IPS-18c (cell line): ENCODE measurements around the gene MICALL2.
"Not testable (repeated sequence)": the region's sequence is repeated elsewhere in the genome, so short reads cannot be mapped to it uniquely, and the experiment has no call there.

Source experiments
- H3K4me3 ChIP-seq: 2 replicates; pipeline ENCODE4 v1.7.0; 2013; ENCODE audit warnings: low read depth, mild to moderate bottlenecking, low read length, moderate library complexity; ENCODE audit not compliant: insufficient read depth
- H3K9me3 ChIP-seq: one replicate; pipeline ENCODE4 v1.6.1; 2013; ENCODE audit warnings: mild to moderate bottlenecking, low read length, moderate library complexity; ENCODE audit not compliant: control insufficient read depth, insufficient read depth

Gene MICALL2

DNA sequence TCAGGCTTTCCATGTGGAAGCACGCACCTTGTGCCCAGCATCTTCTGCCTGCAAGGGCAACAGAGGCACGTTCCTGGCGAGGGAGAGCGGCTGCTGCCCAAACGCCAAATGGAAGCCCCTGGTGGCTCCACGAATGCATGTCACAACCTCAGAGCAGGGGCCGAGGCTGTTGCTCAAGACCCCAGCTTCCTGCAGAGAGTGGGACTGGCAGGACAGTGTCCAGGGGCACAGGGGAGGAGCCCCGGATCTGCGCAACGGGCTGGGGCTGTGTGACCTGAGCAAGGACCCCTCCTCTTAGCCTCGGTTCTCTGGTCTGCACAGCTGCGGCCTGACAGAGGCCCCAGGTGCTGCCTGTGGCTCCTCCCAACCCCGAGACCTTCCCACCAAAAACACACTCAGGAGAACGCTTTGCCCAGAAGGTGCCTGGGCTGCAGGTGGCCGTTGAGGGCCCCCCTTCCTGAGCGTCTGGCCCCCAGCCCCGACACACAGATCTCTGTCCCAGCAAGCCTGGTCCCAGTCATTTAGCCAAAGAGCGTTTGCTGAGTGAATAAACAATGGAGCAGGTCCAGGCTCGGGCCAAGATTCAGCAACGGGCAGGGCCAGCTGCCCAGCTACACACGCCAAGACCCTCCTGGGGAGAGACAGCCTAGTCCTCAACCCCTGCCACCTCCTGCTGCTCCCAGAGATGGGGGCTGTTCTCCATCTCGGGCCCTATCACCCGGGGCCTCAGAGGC is 1.2 kb downstream of the MICALL2 start:
- Histone ChIP-seq H3K4me3 (peak overlapping the region; percentile 81; the same call in 1 of the 2 replicates), H3K9me3 (no peaks in the 10 kb centered on the region)

DNA sequence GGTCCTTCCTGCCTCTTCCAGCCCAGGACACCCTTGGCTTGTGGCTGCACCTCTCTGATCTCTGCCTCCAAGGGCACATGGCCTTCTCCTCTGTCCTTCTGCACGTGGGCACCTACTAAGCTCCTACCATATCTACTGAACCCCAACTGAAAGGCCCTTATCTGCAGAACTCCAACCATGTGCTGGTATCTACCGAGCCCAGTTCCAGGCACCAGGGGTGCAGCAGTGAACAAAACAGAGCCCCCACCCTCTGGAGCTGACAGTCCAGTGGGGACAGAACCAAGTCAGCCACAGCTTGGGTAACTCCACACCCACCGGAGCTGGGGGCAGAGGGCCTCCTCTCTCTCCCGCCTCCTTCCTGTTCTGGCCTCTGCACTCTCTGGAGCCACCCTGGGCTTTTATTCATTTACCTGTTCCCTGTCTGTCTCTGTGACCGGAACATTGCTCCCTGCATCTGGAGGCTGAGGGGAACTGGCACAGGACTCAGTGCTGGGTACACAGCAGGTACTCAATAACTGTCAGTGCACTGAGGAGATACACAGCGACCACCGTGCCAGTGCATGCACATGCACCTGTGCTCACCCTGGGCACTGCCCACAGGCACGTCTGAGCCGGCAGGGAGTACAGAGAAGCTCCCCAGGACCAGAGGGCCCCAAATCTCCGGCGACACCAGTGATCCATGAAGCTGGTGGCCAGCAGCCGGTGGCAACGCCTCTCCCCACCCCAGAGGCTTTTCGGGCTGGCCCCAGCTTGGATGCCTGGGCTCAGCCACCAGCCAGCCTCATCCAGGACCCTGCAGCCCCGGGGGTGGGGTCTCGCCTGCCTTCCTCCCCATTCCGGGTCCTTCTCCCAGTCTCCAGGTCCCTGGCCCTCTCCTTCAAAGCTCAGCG is 2.0 kb downstream of the MICALL2 start:
- no peaks in the 10 kb centered on the region for H3K9me3 ChIP-seq
- H3K4me3 ChIP-seq = no peak overlapping the region

DNA sequence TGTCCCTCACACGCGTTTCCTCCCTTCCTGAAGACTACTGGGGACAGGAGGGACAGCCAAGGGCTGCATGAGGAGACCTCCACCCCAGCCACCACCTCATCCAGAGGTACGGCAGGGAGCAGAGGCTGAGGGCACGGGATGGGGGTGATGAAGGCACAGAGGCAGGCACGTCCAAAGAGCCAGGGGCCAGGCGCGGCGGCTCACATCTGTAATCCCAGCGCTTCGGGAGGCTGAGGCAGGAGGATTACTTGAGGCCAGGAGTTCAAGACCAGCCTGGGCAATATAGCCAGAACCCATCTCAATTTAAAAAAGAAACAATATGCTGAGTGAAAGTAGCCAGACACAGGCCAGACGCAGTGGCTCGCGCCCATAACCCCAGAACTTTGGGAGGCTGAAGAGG is 3.3 kb downstream of the MICALL2 start:
- H3K4me3 ChIP-seq = no peak overlapping the region
- H3K9me3 ChIP-seq = no peaks in the 10 kb centered on the region

DNA sequence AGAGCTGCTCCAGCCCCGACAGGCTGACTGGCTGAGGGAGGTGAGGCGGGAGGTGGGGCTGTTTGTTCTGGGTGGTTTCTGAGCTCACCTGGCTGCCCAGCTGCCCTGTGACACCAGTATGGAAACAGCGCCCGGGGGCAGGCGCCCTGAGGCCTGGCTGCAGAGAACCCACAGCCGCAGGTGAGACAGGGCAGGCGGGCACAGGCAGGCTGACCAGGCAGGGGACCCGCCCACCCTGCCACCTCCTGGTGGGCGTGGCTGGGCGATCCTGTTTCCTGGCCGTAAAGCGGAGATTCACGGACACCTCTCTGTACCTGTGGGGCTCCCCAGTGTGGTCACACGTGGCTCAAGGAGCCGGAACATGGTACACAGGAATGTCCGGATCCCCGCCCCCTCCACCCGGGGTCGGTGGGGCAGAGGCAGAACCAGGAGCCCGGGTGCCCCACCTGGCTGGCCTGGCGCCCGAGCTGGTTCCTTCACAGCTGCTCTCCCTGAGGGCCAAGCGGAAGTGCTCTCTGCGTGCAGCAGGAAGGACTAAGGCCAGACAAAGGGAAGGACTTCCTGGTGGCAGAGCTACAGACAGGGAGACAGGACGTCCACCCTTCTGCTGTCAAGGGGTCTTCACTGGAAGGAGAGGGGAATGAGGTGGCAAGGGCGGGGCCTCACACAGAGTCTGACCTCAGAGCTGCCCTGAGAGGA is 3.9 kb downstream of the MICALL2 start:
- H3K4me3 ChIP-seq = no peak overlapping the region
- no peaks in the 10 kb centered on the region for H3K9me3 ChIP-seq

DNA sequence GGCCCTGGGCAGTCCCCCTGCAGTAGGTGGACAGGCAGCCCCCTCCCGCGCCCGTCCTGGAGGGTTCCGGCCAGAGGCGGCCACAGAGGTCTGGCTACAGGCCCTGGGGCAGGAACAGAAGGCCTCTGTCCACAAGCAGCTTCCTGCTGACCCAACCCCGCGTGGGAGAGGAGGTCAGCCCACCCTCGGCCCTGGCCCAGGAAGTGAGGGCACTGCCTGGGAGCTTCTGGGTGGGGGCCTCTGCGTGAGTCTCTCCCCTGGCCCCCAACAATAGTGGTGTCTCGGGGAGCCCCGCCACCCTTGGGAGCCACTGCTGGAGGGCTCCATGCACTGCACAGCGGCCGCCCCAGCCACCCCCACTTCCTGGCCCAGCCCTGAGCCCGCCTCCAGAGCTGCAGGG is 4.7 kb downstream of the MICALL2 start:
- no peaks in the 10 kb centered on the region for H3K9me3 ChIP-seq
- no peak overlapping the region for H3K4me3 ChIP-seq

DNA sequence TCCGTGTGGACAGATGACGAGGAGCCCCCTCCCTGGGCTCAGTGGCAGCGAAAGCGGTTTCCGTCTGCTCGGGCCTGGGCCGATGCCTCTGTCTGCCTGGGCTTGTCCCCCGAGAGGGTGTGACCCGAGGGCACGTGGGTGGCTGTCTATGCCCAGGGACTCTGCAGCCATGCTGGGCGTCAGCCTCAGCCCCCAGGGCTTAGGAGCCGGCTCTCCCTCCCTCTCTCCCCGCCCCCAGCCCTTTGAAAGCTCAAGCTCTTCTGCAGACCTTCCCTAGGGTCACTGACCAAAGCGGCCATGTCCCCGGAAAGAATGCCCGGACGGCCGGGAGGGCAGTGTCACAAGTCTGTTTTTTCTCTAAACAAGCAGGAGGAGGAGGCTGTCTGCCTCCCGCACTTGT is 7.1 kb downstream of the MICALL2 start:
- H3K4me3 ChIP-seq = no peak overlapping the region
- no peaks in the 10 kb centered on the region for H3K9me3 ChIP-seq

DNA sequence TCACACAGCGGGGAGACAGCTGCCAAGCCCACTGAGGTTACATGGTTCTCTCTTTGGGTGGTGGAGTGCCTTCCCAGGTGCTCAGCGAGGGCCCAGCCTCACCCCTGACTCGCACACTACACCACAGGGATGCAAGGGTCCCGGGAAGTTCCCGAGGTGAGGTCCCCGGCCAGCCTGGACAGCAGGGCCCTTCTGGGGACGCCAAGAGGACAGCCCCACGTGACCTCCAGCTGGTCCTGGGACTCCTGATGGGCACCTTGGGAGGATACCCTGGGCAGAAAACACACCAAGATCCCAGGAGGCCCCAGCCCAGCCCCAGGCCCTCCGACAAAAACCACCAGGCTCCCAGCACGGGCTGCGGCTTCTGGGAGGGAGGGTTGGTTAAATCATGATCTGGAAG is 8.3 kb downstream of the MICALL2 start:
- H3K9me3 ChIP-seq = no peaks in the 10 kb centered on the region
- no peak overlapping the region for H3K4me3 ChIP-seq

DNA sequence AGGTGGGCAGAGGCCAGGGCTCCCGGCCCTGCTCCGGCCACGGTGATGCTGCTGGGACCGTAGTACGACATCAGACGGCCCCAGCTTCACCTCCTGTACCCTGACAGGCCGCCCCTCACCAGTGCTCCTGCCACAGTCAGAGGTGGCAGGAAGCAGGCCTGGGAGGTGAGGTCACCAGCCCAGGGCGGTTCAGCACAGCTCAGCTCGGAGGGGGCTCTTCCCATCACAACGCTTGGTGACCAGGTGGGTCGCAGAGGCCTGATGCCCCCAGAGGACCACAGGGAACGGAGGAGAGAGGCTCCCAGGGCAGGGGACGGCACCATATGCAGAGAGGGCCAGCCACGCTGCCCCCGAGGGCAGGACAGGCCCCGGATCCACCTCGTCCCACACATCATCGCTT is 8.8 kb downstream of the MICALL2 start:
- Histone ChIP-seq H3K4me3 (no peak overlapping the region), H3K9me3 (no peaks in the 10 kb centered on the region)

DNA sequence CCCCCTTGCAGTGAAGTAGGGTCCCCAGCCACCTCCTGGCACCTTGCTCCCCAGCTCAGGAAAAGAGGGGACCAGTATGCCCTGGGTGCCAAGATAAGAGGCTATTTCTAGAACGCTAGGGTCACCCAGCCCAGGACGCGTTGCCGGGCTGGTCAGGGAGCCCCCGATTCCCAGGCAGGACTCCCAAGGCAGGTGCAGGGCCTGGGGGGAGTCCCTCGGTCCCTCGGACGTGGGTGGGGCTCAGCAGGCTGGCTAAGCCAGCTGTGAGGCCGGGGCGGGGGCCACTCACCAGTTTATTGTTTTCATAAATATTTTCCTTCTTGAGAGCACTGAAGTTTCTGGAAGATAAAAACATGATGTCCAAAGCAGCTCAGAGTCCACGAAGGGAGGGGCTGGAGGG is 9.3 kb downstream of the MICALL2 start:
- no peaks in the 10 kb centered on the region for H3K9me3 ChIP-seq

DNA sequence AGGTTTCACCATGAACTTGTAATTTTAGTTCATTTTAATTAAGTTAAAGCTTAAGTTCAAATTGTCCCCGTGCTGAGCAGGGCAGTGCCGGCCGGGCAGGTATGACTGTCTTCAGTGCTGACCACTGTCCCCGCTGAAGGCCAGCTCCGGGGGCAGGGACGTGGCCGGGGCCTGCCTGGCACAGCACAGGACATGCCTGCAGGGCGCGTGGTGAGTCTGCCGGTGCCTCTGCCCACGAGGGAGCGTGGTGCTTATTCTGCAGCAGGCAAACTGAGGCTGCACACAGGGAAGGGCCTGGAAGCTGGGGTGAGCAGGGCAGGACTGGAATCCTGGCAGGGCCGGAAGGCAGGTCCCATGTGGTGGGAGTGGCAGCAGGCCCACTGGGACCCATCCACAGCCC is 9.8 kb downstream of the MICALL2 start:
- Histone ChIP-seq H3K4me3 (no peak overlapping the region), H3K9me3 (no peaks in the 10 kb centered on the region)

More for the DNA sequence above, 9.3 kb downstream of the MICALL2 start:
- no peak overlapping the region for H3K4me3 ChIP-seq

DNA sequence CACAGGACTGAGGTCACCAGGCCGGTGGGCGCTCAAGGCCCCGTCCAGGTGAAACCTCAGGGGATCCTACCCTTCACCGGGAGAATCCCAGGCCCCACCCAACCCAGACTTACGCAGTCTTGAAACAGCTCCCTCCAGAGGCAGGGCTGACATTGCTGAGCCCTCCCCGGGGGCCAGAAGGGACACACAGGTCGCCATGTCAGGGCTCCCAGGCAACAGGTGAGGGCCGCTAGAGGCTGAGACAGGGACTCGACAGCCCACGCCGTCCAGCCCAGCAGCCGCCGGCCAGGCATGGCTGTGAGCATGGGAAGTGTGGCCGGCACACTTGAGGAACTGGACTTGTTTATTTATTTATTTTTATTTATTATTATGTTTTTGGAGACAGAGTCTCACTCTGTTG is 10.3 kb downstream of the MICALL2 start:
- no peaks in the 10 kb centered on the region for H3K9me3 ChIP-seq
- no peak overlapping the region for H3K4me3 ChIP-seq

DNA sequence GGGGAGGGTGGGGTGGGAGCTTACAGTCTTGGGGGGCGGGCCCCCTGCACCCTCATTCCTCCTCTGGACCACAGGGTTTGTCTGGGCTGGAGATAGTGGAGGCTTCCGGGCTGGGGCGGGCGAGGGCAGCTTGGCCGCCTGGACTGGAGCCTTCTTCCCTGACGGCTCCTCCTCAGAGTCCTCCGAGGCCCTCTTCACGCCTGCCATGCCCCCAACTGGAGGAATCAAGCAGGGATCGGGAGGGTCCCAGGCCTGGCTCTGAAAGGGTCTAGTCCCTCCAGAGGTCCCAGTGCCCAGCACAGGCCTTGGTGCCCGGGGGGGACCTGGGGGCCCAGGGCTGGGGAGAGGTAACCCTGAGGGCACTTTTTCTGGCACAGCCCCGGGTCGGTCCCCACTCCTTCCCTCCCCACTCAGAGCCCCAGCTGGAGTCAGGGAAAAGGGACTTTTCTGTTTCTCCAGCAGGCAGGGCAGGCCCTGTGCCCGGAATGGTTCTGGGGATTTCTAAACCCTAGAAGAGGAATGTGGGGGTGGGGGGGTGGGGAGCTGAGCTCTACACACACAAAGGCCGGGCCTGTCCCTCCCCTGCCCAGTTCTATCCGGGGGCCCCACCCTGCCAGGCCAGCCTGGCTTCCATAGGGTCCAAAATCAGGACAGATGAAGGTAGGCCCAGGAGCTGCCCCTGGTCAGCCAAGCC is 11.6 kb downstream of the MICALL2 start:
- H3K4me3 ChIP-seq = no peak overlapping the region
- no peaks in the 10 kb centered on the region for H3K9me3 ChIP-seq

DNA sequence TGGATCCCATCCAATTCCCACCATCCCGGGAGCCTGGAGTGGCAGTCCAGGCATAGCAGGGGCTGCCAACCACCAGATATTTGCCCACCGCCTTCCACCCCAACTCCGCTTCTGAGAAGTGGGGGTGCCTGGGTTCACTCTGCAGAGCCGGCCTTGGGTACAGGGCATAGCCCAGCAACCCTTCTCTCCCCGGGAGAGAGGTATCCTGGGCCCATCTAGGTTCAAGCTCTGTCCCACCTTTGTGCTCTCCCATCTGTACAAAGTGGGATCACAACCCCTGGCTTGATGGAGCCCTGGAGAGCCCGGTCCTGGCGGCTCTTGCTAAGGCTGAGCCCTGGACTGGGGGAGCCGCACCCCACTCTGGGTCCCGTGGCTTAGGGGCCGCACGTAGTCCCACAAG is 12.2 kb downstream of the MICALL2 start:
- no peak overlapping the region for H3K4me3 ChIP-seq
- no peaks in the 10 kb centered on the region for H3K9me3 ChIP-seq

DNA sequence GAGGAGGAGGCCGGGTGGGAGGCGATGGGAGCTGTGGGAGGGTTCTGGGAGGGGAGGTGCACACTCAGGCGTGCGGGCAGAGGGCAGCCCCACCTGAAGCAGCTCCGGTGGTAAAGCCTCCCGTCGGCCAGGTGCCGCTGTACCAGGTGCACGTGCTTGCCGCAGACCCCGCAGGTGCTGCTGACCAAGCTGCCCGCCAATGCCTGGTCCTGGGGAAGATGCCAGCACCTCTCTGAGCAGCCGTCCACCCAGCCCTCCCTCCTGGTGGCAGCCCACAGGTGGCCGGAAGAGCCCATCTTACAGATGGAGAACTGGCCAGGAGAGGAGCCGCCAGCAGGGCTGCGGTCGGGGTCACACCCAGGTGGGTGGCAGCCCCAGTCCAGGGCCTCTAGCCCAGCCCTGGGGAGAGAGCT is 12.6 kb downstream of the MICALL2 start:
- Histone ChIP-seq H3K9me3 (no peaks in the 10 kb centered on the region), H3K4me3 (no peak overlapping the region)

DNA sequence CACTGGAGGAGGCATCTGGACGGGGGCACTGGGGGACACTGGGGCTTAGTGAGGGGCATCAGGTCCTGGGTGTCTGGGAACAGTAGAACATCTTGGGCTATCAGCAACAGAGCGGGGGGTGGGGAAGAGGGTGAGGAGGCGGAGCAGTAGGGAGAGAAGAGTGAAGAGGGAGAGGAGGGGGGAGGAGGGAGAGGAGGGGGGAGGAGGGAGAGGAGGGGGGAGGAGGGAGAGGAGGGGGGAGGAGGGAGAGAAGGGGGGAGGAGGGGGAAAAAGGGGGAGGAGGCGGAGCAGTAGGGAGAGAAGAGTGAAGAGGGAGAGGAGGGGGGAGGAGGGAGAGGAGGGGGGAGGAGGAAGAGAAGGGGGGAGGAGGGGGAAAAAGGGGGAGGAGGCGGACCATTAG is 13.2 kb downstream of the MICALL2 start:
- H3K9me3 ChIP-seq, H3K4me3 ChIP-seq: not testable (repeated sequence)

DNA sequence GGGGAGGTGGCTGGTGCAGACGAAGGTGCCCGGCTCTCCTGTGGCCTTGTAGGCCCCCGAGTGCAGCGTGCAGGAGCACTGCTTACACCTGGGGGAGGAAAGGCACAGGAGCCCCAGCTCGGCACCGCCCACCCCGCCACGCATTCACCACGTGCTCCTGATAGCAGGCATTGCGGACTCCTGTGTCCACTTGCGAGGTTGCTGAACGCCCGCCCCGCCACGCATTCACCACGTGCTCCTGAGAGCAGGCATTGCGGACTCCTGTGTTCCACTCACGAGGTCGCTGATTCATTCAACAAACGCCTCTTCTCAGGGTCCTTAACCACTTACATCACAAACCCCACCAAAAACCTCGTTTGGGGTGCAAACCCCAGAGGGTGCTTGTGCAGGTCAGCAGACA is 13.9 kb downstream of the MICALL2 start:
- Histone ChIP-seq H3K4me3 (no peak overlapping the region), H3K9me3 (no peaks in the 10 kb centered on the region)

DNA sequence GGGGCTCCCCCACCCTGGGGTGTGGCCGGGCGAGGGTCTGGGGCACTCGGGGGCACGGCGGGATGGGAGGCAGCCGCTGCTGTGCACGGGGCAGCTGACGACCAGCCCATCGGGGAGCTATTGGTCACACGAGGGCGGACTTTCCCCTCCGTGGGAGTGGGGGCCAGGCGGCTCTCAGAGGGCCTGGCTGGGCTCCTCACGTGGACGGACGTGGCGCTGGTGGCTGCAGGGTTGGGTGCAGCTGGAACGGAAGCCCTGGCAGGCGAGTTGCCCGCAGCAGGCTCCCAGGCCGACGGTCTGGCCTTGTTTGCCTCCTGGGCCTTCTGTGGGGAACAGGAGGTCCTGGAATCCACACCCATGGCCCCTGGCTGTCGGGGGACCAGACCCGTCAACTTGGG is 14.3 kb downstream of the MICALL2 start:
- Histone ChIP-seq H3K9me3 (no peaks in the 10 kb centered on the region), H3K4me3 (no peak overlapping the region)
